Coronary artery (tissue), 2 donors: ENCODE results near the gene PLA2G2F.
"Not testable (repeated sequence)": the region's sequence is repeated elsewhere in the genome, so short reads cannot be mapped to it uniquely, and the experiment has no call there.

ENCODE experiments used
- DNase-seq: peaks from one replicate; pipeline ENCODE4 v3.0.0-alpha.2; 2017; ENCODE audit warnings: low spot score
- H3K27ac ChIP-seq, 2 donors: fragments of 200-600 bp; sonication (generic); one replicate each; pipeline ENCODE4 v1.5.1; 2016 to 2019
- H3K4me3 ChIP-seq: fragments of 200-600 bp; sonication (generic); 2 replicates; pipeline ENCODE4 v1.5.1; 2016; ENCODE audit warnings: mild to moderate bottlenecking, moderate library complexity
- CTCF ChIP-seq: fragments of 200-600 bp; sonication (generic); IDR thresholded peaks from one replicate; pipeline ENCODE4 v1.5.1; 2019; ENCODE audit warnings: antibody characterized with exemption

PLA2G2F gene

GRCh38 chr1:20123722-20124455 lies 15.2 kb upstream of the PLA2G2F start:
- TF ChIP-seq CTCF = no peak
- no peak for DNase-seq
- Histone ChIP-seq H3K4me3 (no peak overlapping the region), H3K27ac (no peak overlapping the region)

GRCh38 chr1:20124456-20125057 lies 14.6 kb upstream of the PLA2G2F start:
- Histone ChIP-seq H3K27ac (no peak overlapping the region), H3K4me3 (no peak overlapping the region)
- DNase-seq = peak; percentile 56
- no peak for TF ChIP-seq CTCF

- no peak for TF ChIP-seq CTCF
- Histone ChIP-seq H3K4me3 (no peak overlapping the region), H3K27ac (no peak overlapping the region)
- peak; percentile 43 for DNase-seq
These were observed 14.0 kb upstream of the PLA2G2F start for GRCh38 chr1:20125100-20125499.

- Histone ChIP-seq H3K27ac (no peak overlapping the region), H3K4me3 (no peak overlapping the region)
- TF ChIP-seq CTCF = no peak
- peak; percentile 52 for DNase-seq
These were observed 12.9 kb upstream of the PLA2G2F start for GRCh38 chr1:20126041-20126805.

- TF ChIP-seq CTCF = no peak
- DNase-seq = peak; percentile 49
- no peak overlapping the region for H3K4me3 ChIP-seq
- H3K27ac ChIP-seq = no peak overlapping the region
These were observed 12.2 kb upstream of the PLA2G2F start for GRCh38 chr1:20126806-20127440.

GRCh38 chr1:20130518-20130917 lies 8.6 kb upstream of the PLA2G2F start:
- peak; percentile 56 for DNase-seq
- H3K4me3 ChIP-seq, H3K27ac ChIP-seq: not testable (repeated sequence)

- no peak for DNase-seq
- TF ChIP-seq CTCF = no peak
- Histone ChIP-seq H3K4me3 (no peak overlapping the region), H3K27ac (no peak overlapping the region)
These were observed 4.1 kb upstream of the PLA2G2F start for GRCh38 chr1:20134995-20135394.
